Measurements from ENCODE around the gene ABHD6.
"Not testable (repeated sequence)": the region's sequence is repeated elsewhere in the genome, so short reads cannot be mapped to it uniquely, and the experiment has no call there.

Gene ABHD6

GRCh38 chr3:58270485-58270884 lies 32.9 kb downstream of the ABHD6 start:
- in situ Hi-C loops (cut with MboI; ENCODE audit: low sequenced_read_pairs) = no loop called here

GRCh38 chr3:58271901-58272501 lies 34.4 kb downstream of the ABHD6 start:
- in situ Hi-C loops (cut with MboI; ENCODE audit: low sequenced_read_pairs) = no loop called here

GRCh38 chr3:58272891-58273290 lies 35.3 kb downstream of the ABHD6 start:
- in situ Hi-C loops (cut with MboI; ENCODE audit: low sequenced_read_pairs) = no loop called here

DNA sequence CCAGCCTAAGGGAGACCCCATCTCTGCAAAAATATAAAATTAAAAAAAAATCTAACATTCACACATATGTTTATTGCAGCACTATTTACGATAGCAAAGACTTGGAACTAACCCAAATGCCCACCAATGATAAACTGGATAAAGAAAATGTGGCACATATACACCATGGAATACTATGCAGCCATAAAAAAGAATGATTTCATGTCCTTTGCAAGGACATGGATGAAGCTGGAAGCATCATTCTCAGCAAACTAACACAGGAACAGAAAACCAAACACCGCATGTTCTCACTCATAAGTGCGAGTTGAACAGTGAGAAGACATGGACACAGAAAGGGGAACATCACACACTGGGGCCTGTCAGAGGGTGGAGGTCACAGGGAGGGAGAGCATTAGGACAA lies 35.8 kb downstream of the ABHD6 start:
- in situ Hi-C loops (cut with MboI; ENCODE audit: low sequenced_read_pairs) = not testable (repeated sequence)

- in situ Hi-C loops (cut with MboI; ENCODE audit: low sequenced_read_pairs) = no loop called here
Observed at GRCh38 chr3:58274027-58274614, 36.5 kb downstream of the ABHD6 start.

DNA sequence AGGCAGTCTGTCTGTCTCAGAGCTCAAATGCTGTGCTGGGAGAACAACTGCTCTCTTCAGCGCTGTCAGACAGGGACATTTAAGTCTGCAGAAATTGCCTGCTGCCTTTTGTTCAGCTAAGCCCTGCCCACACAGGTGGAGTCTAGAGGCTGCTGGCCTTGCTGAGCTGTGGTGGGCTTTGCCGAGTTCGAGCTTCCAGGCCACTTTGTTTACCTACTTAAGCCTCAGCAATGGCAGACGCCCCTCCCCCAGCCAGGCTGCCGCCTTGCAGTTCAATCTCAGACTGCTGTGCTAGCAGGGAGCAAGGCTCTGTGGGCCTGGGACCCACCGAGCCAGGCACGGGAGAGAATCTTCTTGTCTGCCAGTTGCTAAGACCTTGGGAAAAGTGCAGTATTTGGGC lies 43.5 kb downstream of the ABHD6 start:
- in situ Hi-C loops (cut with MboI; ENCODE audit: low sequenced_read_pairs) = no loop called here

GRCh38 chr3:58285334-58285733 lies 47.7 kb downstream of the ABHD6 start:
- in situ Hi-C loops (cut with MboI; ENCODE audit: low sequenced_read_pairs) = no loop called here

GRCh38 chr3:58287354-58287753 lies 49.8 kb downstream of the ABHD6 start:
- in situ Hi-C loops (cut with MboI; ENCODE audit: low sequenced_read_pairs) = no loop called here

GRCh38 chr3:58288011-58288728 lies 50.6 kb downstream of the ABHD6 start:
- in situ Hi-C loops (cut with MboI; ENCODE audit: low sequenced_read_pairs) = no loop called here

- in situ Hi-C loops (cut with MboI; ENCODE audit: low sequenced_read_pairs) = not testable (repeated sequence)
Observed at GRCh38 chr3:58288964-58289613, 51.5 kb downstream of the ABHD6 start.

- in situ Hi-C loops (cut with MboI; ENCODE audit: low sequenced_read_pairs) = not testable (repeated sequence)
Observed at GRCh38 chr3:58290446-58290845, 52.9 kb downstream of the ABHD6 start.

GRCh38 chr3:58291671-58292338 lies 54.2 kb downstream of the ABHD6 start:
- in situ Hi-C loops (cut with MboI; ENCODE audit: low sequenced_read_pairs) = no loop called here

DNA sequence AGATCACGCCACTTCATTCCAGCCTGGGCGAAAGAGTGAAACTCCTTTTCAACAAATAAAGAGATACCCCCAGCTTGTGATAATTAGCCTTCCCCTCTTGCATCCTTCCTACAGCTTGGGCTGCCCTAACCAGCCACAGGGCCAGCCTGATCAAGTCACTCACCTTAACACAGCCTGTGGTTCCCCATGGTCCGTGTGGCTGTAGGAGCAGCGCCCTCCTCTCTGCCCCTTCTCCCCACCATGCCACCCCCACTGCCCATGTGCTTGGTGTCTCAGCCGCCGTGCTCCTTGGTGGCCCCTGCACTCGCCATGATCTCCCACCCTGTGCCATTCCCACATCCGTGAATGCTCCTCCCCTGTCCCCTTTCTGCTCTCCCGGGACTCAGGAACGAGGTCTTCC lies 55.3 kb downstream of the ABHD6 start:
- in situ Hi-C loops (cut with MboI; ENCODE audit: low sequenced_read_pairs) = no loop called here

DNA sequence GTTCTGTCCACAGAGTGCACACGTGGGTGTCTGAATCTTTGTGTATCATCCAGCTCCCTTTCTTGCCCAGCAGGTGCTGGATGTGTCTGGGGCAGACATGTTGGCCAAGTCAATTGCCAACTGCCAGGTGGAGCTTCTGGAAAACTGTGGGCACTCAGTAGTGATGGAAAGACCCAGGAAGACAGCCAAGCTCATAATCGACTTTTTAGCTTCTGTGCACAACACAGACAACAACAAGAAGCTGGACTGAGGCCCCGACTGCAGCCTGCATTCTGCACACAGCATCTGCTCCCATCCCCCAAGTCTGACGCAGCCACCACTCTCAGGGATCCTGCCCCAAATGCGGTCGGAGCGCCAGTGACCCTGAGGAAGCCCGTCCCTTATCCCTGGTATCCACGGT lies 55.9 kb downstream of the ABHD6 start:
- in situ Hi-C loops (cut with MboI; ENCODE audit: low sequenced_read_pairs) = no loop called here

DNA sequence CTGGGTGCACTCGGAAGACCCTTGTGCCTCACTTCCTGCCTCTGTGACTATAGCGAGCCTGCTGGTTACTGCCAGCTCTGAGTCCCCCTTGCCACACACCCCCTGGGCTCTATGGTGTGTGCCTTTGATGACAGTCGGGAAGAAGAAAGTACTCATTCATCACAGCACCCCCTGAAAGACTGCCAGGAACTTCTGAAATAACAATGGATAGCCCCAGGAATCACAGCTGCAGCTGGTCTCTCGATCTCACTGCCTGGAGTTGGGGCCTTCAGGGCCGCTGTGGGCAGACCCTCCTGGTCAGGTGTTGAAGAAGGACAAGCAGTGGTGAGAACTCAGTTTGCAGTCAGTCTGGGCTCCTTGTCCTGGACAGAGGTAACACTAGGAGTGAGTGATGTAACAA lies 58.7 kb downstream of the ABHD6 start:
- in situ Hi-C loops (cut with MboI; ENCODE audit: low sequenced_read_pairs) = no loop called here

- in situ Hi-C loops (cut with MboI; ENCODE audit: low sequenced_read_pairs) = no loop called here
Observed at GRCh38 chr3:58296843-58297242, 59.3 kb downstream of the ABHD6 start.

GRCh38 chr3:58298190-58298589 lies 60.6 kb downstream of the ABHD6 start:
- in situ Hi-C loops (cut with MboI; ENCODE audit: low sequenced_read_pairs) = no loop called here

GRCh38 chr3:58299075-58299474 lies 61.5 kb downstream of the ABHD6 start:
- in situ Hi-C loops (cut with MboI; ENCODE audit: low sequenced_read_pairs) = no loop called here

GRCh38 chr3:58299839-58300516 lies 62.4 kb downstream of the ABHD6 start:
- in situ Hi-C loops (cut with MboI; ENCODE audit: low sequenced_read_pairs) = no loop called here

DNA sequence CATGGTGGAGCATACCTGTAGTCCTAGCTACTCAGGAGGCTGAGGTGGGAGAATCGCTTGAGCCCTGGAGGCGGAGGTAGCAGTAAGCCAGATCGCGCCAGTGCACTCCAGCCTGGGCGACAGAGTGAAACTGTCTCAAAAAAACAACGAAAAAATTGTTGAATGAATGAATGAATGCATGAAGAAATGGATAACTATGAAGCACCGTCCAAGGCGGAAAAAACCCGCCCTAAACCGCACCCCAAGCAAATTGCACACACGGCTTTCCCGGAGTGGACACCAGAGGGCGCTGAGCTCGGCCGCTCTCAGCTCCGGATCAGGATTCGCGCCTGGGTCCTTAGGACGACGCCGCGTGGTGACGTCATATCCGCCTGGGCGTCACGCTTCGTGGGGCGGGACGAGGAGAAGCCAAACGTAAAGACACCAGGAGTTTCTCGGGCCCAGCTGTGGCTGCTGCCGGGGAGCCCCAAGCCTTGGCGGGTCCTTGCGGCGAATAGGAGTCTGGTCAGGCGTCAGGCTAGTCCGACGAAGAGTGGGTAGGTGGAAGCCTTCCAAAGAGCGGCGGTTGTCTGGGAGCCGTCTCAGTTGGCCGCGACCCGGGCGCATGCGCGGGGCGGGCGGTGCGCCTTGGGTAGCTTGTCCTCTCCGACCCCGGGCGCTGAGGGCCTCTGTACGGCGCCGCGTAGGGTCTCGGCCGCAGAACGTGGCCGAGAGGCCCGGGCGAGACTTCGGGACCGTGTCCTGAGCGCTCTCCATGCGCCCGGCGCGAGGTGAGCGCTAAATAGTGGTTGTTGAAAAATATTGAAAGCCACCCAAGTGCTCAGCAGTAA lies 68.5 kb downstream of the ABHD6 start, which contains the start of the genes HTD2 and RPP14:
Gene HTD2 (plus strand): TSS at position 639 of the 830 bp plus-strand sequence. CDS start 11,094 bp downstream, outside the sequence.
Gene RPP14 (plus strand): TSS at position 364 of the 830 bp plus-strand sequence. CDS start 4,085 bp downstream, outside the sequence.
- in situ Hi-C loops (cut with MboI; ENCODE audit: low sequenced_read_pairs) = no loop called here
